Measurements from ENCODE around the gene SH3BP5. TPM values are rescaled to one million over a fixed set of nuclear protein-coding genes. Genes with fewer than 3 reads are reported as not detected.
"Not testable (repeated sequence)": the region's sequence is repeated elsewhere in the genome, so short reads cannot be mapped to it uniquely, and the experiment has no call there.

SH3BP5 gene
- total RNA-seq, 2 donors from 2014 or later: 13.3 to 71.6 TPM

- no peak for TF ChIP-seq CTCF (IDR thresholded peaks at IDR 0.05)
- TF ChIP-seq POLR2AphosphoS5 (IDR thresholded peaks at IDR 0.05): no peak
- TF ChIP-seq POLR2A (IDR thresholded peaks at IDR 0.05): no peak
- no peak for DNase-seq (ENCODE audit: low spot score)
- 87% methylated on average over 4 of the region's 4 CpGs for WGBS
Measured at GRCh38 chr3:15372918-15373317, 40.5 kb upstream of the SH3BP5 start.

GRCh38 chr3:15368561-15369135 is 36.3 kb upstream of the SH3BP5 start:
- Histone ChIP-seq H3K4me1 (replicated peaks) (no peaks in the 10 kb centered on the region), H3K9me3 (no peaks in the 10 kb centered on the region), H3K36me3 (no peaks in the 10 kb centered on the region), H3K27ac (no peak overlapping the region), H3K4me3 (no peak overlapping the region), H3K27me3 (replicated peaks; ENCODE audit: insufficient read depth) (no peaks in the 10 kb centered on the region)
- intact Hi-C loops (cut with DNase I): no loop called here
- no peak for DNase-seq (ENCODE audit: low spot score)
- TF ChIP-seq POLR2AphosphoS5 (IDR thresholded peaks at IDR 0.05) (no peak), CTCF (IDR thresholded peaks at IDR 0.05) (no peak), POLR2A (IDR thresholded peaks at IDR 0.05) (no peak)
- 88% methylated on average over 6 of the region's 6 CpGs for WGBS

More at GRCh38 chr3:15372918-15373317, 40.5 kb upstream of the SH3BP5 start:
- intact Hi-C loops (cut with DNase I): no loop called here
- H3K4me1 ChIP-seq (replicated peaks): no peaks in the 10 kb centered on the region
- H3K27me3 ChIP-seq (replicated peaks; ENCODE audit: insufficient read depth): no peaks in the 10 kb centered on the region
- H3K36me3 ChIP-seq: no peaks in the 10 kb centered on the region
- H3K27ac ChIP-seq: no peak overlapping the region
- no peak overlapping the region for H3K4me3 ChIP-seq
- H3K9me3 ChIP-seq: no peaks in the 10 kb centered on the region

- WGBS: 28% methylated on average over 1 of the region's 1 CpG
- intact Hi-C loops (cut with DNase I): no loop called here
- no peak for TF ChIP-seq POLR2A (IDR thresholded peaks at IDR 0.05)
- TF ChIP-seq POLR2AphosphoS5 (IDR thresholded peaks at IDR 0.05): no peak
- TF ChIP-seq CTCF (IDR thresholded peaks at IDR 0.05): no peak
- Histone ChIP-seq H3K36me3 (no peaks in the 10 kb centered on the region), H3K4me3 (no peak overlapping the region), H3K27ac (no peak overlapping the region), H3K9me3 (no peaks in the 10 kb centered on the region), H3K27me3 (replicated peaks; ENCODE audit: insufficient read depth) (no peaks in the 10 kb centered on the region), H3K4me1 (replicated peaks) (no peaks in the 10 kb centered on the region)
- no peak for DNase-seq (ENCODE audit: low spot score)
Measured at GRCh38 chr3:15367059-15367458, 34.7 kb upstream of the SH3BP5 start.

- DNase-seq (ENCODE audit: low spot score); H3K27ac ChIP-seq; H3K9me3 ChIP-seq; H3K4me3 ChIP-seq; H3K36me3 ChIP-seq; intact Hi-C loops (cut with DNase I); H3K4me1 ChIP-seq (replicated peaks); H3K27me3 ChIP-seq (replicated peaks; ENCODE audit: insufficient read depth): not testable (repeated sequence)
- 23% methylated on average over 6 of the region's 6 CpGs for WGBS
Measured at GRCh38 chr3:15364078-15364477, 31.7 kb upstream of the SH3BP5 start.

GRCh38 chr3:15361494-15362214 is 29.3 kb upstream of the SH3BP5 start:
- H3K27me3 ChIP-seq (replicated peaks; ENCODE audit: insufficient read depth): no peaks in the 10 kb centered on the region
- DNase-seq (ENCODE audit: low spot score): no peak
- no peak overlapping the region for H3K27ac ChIP-seq
- intact Hi-C loops (cut with DNase I): no loop called here
- no peaks in the 10 kb centered on the region for H3K9me3 ChIP-seq
- no peaks in the 10 kb centered on the region for H3K36me3 ChIP-seq
- 56% methylated on average over 11 of the region's 11 CpGs for WGBS
- no peak overlapping the region for H3K4me3 ChIP-seq
- TF ChIP-seq POLR2A (IDR thresholded peaks at IDR 0.05) (no peak), CTCF (IDR thresholded peaks at IDR 0.05) (no peak), POLR2AphosphoS5 (IDR thresholded peaks at IDR 0.05) (no peak)
- no peaks in the 10 kb centered on the region for H3K4me1 ChIP-seq (replicated peaks)
